GM15510 (cell line): Measurements from ENCODE around the gene CMC4.

Experiments
- POLR2A ChIP-seq: IDR thresholded peaks from 3 replicates; pipeline ENCODE4 v1.6.1; 2011; ENCODE audit warnings: borderline replicate concordance; ENCODE audit not compliant: insufficient read length; ENCODE audit errors: extremely low read depth

The CMC4 gene

DNA sequence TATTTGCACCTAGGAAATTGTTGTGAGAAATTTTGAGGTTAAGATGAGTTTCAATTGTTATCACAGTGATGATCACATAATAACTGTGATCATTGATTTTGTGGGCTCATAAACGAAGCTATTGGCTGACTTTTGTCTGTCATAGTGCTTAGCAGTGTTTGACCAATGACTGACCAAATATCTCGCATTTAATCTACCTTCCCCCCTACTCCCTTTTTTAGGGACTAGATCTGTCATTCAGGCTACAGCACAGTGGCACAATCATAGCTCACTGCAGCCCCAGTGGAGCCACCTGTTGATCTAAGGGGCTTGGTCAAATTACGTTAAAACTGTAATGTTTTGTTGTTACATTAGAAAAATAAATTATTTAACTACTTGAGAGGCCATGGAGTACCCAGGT lies 42.8 kb downstream of the CMC4 start:
- no peak for TF ChIP-seq POLR2A

DNA sequence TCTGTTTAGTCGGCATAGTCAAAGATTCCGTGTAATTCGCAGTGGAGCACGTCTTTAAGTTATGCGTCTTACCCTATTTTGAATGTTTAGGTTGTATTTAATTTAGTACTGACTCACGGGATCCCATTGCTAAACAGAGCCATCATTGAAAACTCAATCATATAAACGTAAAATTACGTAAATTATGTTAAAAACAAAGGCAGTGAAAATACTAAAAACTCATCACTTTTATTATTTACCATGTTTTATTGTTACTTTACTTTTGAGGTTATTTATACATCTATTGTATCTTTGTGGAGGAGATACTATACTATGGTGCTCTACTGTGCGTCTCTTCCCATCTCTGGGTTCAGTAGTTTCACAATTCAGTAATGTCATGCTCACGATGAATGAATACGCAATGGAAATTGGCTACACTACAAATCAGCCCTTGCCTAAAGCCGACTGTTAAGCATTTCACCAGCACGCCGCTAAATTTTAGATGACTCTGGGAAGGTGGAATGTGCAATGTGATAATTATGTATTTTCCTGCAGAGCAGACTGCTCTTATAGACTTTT lies 43.3 kb downstream of the CMC4 start:
- TF ChIP-seq POLR2A = no peak

DNA sequence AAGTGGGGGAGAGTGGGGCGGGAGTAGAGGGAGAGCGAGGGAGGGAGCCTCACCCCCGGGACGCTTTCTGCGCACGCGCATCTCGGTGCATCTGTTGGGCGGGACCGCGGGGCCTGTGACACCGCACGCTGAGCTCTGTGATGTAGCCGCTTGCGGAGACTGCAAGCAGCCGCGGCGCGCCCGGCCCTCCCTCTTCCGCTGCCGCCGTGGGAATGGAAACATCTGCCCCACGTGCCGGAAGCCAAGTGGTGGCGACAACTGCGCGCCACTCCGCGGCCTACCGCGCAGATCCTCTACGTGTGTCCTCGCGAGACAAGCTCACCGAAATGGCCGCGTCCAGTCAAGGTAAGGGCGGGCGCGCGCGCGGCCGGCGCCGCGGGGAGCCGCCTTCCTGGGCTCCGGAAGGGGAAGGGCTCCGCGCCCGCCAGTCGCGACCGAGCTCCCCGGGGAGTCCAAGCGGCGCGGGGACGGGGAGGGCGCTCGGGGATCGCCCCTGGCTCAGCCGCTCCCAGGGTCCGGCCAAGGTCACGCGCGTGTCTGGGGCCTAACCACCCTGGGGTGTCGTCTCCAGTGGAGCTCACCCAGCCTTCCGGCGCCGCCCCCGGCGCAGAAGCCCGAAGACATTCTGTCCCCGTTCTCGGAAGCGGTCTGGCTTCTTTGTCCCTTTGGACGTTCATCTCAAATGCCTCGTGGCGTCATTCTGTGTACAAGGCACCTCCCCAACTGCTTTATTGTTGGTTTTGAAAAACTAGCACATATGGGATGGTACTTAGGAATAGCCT lies 44.0 kb downstream of the CMC4 start, which contains the start of gene FUNDC2:
Gene FUNDC2, plus strand, starts transcription at position 118 of the 782 bp plus-strand sequence. Its CDS starts 95 bp downstream, at position 213.
- peak; percentile 64 for TF ChIP-seq POLR2A

DNA sequence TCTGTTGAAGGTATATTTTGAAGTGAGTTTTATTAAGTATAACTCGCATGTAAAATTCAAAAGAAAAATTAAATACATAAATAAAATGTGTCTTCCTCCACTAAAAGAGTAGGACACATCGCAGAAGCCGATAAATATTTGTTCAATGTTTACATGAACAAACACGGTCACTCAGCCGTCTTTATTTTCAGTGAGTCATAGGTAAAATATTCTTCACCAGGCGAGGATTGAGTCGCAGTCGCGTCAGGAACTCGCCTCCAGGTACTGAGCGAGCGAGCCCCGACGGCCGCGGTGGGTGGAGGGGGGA lies 44.6 kb downstream of the CMC4 start:
- no peak for TF ChIP-seq POLR2A

DNA sequence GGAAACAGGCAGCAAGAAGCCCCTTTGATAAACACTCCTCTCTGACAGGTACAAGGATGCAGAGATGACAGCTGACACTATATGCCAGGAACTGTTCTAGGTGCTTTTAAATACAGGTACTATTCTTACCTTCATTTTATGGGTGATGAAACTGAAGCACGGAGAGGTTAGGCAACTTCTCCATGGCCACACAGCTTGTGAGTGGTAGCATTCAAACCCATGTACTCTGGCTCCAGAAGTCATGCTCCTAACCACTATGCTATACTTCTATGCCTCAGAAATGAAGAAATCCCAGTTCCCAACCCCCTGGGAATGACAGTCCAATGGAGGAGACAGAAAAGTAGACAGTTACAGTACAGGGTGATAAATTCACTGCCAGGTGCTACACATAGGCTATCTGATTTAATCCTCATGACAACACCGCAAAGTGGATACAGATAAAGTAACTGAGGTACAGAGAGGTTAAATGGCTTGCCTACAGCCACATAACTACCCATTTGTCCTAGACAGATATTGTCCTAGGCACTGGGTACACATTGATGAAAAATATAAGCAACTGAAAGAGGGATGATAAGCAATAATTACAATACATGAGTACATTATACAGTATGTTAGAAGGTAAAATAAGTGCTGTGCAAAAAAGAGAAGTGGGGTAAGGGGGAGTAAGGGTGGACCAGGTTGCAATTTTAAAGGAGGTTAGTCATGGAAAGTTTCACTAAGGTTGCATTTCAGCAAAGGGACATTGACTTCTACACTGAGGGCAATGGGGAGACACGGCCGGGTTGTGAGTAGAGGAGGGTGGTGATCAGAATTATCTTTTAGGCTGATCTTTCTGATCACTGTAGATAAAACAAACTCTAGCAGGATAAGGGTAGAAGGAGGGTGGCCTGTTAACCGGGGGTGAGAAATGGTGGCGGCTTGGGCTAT lies 46.8 kb downstream of the CMC4 start:
- TF ChIP-seq POLR2A = no peak

DNA sequence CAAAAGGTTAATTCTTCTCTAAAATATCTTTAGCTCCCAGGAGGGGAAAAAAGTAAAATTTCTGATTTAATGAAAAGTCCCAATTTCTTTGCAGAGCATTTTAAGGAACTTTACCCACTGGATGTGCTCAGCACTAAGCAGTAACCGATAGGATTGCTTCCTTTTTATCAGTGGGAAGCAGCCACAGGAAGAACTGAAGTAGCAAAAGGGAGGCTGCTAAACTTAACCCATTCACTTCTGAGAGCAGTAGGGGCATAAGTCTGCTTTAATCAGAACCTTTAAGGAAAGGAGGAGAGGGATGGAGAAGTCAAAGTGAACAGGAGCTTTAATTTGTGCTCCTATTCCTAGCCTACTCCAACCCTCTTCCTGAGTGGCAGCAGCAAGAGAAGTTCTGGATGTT lies 48.4 kb downstream of the CMC4 start, which contains the start of gene F8:
Gene F8, minus strand, starts transcription at position 139 of the 400 bp plus-strand sequence. CDS start 171 bp downstream, outside the sequence.
- no peak for TF ChIP-seq POLR2A

DNA sequence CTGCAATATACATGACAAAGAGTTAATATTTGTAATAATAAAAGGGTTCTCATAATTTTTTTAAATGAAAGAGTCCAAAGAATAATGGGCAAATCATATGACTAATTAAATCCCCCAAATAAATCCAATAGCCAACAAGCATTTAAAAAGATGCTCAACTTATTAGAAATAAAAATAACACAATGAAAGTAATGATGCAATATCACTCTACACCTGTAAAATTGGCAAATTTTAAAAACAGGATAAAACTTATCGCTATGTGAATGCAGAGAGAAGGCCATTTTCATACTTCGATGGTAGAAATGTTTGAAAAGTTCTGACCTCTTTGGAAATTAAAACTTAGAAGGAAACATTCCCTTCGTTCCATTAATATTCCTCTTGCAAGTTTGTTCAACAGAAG lies 50.3 kb downstream of the CMC4 start:
- no peak for TF ChIP-seq POLR2A
